Lower leg skin (tissue), 3 donors: ENCODE results near the gene C2CD2L.

Source experiments
- POLR2A ChIP-seq, 2 donors: fragments of 450-650 bp; IDR thresholded peaks; one replicate each; pipeline ENCODE4 v1.6.1; 2016 to 2017; ENCODE audit warnings: antibody characterized with exemption in 2 of 2, mild to moderate bottlenecking in 1 of 2, moderate library complexity in 1 of 2
- TF ChIP-seq, protein P1 (sequence below), 3 donors: fragments of 450-650 bp; IDR thresholded peaks; one replicate each; pipeline ENCODE4 v1.5.1; 2016; ENCODE audit warnings: antibody characterized with exemption in 3 of 3, mild to moderate bottlenecking in 3 of 3, moderate library complexity in 2 of 3

DNA sequence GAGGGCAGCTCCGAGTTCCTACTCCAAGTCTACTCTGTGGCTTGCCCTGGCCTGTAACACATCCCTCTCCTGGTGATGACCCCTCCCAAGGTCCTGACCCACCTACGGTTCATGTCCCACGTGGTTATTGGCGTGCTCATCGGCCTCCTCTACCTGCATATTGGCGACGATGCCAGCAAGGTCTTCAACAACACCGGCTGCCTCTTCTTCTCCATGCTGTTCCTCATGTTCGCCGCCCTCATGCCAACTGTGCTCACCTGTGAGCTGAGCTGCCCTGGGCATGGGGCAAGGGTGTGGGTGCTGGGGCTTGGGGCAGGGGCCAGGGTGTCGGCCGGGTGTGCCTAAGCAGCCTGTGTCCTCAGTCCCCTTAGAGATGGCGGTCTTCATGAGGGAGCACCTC, 51.3 kb downstream of the C2CD2L start:
- TF ChIP-seq, protein P1, sequence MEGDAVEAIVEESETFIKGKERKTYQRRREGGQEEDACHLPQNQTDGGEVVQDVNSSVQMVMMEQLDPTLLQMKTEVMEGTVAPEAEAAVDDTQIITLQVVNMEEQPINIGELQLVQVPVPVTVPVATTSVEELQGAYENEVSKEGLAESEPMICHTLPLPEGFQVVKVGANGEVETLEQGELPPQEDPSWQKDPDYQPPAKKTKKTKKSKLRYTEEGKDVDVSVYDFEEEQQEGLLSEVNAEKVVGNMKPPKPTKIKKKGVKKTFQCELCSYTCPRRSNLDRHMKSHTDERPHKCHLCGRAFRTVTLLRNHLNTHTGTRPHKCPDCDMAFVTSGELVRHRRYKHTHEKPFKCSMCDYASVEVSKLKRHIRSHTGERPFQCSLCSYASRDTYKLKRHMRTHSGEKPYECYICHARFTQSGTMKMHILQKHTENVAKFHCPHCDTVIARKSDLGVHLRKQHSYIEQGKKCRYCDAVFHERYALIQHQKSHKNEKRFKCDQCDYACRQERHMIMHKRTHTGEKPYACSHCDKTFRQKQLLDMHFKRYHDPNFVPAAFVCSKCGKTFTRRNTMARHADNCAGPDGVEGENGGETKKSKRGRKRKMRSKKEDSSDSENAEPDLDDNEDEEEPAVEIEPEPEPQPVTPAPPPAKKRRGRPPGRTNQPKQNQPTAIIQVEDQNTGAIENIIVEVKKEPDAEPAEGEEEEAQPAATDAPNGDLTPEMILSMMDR (IDR thresholded peaks at IDR 0.05) = no peak
- TF ChIP-seq POLR2A (IDR thresholded peaks at IDR 0.05) = no peak
